D721Med (cell line): Measurements from ENCODE around the gene ARSG.

Experiments used
- DNase-seq: peaks from one replicate; pipeline ENCODE4 v3.0.0; 2011; ENCODE audit warnings: low spot score; ENCODE audit not compliant: insufficient read length
- FAIRE-seq: peaks from 2 replicates; lab custom pipeline; 2011; peaks lifted over from hg19 to GRCh38; lab: Jason Lieb, UNC
- TF ChIP-seq, protein P1 (sequence below): IDR thresholded peaks from 2 replicates; pipeline ENCODE4 v1.5.1; 2012; ENCODE audit warnings: mild to moderate bottlenecking, control low read depth; ENCODE audit not compliant: insufficient read depth; ENCODE audit errors: missing control alignments

The ARSG gene

GRCh38 chr17:68429881-68430280 lies 138.6 kb downstream of the ARSG start:
- FAIRE-seq = no peak
- TF ChIP-seq, protein P1, sequence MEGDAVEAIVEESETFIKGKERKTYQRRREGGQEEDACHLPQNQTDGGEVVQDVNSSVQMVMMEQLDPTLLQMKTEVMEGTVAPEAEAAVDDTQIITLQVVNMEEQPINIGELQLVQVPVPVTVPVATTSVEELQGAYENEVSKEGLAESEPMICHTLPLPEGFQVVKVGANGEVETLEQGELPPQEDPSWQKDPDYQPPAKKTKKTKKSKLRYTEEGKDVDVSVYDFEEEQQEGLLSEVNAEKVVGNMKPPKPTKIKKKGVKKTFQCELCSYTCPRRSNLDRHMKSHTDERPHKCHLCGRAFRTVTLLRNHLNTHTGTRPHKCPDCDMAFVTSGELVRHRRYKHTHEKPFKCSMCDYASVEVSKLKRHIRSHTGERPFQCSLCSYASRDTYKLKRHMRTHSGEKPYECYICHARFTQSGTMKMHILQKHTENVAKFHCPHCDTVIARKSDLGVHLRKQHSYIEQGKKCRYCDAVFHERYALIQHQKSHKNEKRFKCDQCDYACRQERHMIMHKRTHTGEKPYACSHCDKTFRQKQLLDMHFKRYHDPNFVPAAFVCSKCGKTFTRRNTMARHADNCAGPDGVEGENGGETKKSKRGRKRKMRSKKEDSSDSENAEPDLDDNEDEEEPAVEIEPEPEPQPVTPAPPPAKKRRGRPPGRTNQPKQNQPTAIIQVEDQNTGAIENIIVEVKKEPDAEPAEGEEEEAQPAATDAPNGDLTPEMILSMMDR = no peak
- DNase-seq = no peak

DNA sequence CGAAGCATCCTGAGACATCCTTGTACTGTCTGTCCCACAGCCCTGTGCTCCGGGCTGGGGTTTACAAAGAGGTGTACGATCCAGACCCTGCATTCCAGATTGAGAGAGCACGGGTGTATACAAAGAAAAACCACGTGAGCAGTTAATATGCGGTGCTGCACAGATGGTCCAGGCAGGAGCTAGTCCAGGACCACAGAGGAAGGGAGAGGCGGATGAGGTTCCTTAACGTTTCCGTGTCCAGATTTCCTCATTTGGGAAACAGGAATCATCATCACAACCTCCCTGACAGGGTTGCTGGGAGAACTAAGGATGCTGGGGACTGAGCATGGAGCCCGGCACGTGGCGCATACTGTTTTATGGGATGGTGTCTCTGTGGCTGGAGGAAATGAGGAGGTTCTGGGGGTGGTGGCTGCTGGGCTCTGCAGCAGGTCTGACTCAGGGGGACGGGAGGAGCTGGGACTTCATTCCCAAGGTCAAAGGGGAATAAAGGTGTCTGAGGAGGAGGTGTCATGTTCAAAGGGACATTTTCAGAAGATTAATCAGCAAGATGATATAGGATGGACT lies 139.8 kb downstream of the ARSG start:
- FAIRE-seq (no peak), DNase-seq (no peak)
- TF ChIP-seq, protein P1 = no peak

DNA sequence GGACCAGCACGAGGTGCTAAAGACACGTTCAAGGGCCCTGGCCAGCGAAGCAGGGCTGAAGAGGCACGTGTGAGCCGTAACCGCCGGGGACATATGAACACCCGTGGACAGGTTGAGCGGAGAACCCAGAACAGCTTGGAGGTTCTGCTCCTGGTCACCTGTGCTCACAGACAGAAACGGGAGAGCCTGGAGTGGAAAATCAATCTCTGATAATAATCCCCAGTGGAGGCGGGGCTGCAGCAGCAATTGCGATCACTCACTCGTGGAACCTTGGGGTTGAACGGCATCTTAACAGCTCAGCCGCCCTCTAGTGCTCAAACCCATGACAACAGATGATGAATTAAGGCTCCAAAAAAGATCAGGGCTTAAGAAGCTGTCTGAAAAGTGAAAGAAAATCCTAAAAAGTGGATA lies 140.4 kb downstream of the ARSG start:
- no peak for FAIRE-seq
- peak; percentile 43 for DNase-seq
- TF ChIP-seq, protein P1 = peak; percentile 80

DNA sequence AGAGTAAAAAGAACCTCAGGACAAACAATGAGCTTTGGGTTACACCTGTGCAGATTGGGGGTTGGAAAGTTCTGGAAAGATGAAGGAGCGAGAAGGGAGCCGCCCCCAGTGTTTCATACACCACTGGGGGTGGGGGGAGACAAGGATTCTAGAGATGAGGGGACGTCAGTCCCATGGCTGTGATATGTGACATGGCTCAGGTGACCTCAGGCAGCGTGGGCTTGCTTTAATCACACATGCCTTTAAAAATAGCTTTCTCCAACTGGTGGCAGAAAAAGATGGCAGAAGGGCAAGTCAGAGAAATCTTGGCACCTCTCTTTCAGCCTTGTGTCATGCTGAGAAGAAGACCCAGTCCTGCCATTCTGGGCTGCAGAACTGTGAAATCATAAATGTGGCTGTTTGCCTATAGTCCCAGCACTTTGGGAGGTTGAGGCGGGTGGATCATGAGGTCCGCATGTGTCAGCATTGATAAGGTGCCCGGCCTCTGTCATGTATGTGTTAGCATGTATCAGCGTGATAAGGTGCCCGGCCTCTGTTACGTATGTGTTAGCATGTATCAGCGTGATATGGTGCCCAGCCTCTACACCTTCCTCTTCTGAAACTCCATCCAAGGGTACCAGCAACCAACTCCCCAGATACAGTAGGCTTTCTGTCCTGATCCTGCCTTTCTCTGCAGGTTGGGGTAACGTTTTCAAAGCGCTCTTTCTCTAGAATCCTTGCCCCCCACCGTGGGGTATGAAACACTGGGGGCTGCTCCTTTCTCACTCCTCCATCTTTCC lies 141.0 kb downstream of the ARSG start:
- TF ChIP-seq, protein P1 = no peak
- DNase-seq (no peak), FAIRE-seq (no peak)

DNA sequence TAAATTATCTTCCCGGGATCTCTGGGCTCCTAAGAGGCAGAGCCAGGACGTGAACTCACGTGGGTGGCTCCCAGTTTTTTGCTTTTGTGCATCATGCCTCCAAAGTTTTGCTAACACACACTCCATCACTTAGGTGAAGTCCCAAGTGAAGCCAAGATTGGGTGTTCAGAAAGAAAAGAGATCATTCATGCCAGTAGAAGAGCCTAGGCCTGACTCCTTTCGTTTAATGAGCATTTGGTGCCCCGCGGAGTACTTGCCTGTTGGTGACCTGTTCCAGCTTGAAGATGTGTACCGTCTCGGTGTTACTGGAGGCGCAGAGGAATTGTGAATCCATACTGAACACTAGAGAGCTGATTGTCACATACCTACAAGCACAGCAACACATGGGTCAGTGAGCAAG lies 141.9 kb downstream of the ARSG start:
- FAIRE-seq (no peak), DNase-seq (no peak)
- TF ChIP-seq, protein P1 = no peak

DNA sequence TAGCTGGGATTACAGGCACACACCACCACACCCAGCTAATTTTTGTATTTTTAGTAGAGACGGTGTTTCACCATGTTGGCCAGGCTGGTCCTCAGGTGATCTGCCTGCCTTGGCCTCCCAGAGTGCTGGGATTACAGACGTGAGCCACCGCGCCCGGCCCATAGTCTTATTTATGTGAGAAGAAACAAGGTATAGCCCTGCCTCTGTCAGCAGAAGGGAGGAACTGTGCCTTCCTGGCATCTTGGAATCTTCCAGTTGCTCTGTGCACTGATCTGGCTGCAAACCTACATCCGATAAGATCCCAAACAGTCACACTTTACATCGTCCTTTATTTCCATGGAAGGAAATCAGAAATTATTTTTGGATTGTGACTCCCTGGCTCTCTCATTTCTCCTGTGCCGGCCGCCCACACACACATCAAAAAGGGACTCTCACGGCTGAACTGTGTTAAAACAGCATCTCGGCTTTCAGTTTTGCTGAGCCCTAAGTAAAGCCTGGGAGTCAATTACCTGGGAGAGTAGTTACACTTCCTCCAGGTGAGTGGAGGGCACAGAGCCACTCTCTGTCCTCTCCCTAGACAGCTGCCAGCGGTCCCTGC lies 142.7 kb downstream of the ARSG start:
- no peak for DNase-seq
- TF ChIP-seq, protein P1 = no peak
- no peak for FAIRE-seq
